ELF-1 (cell line): ENCODE results near the gene CYP1A2.
"Not testable (repeated sequence)": the region's sequence is repeated elsewhere in the genome, so short reads cannot be mapped to it uniquely, and the experiment has no call there.

ENCODE experiments used
- DNase-seq: peaks from one replicate; pipeline ENCODE4 v3.0.0-alpha.2; 2016; ENCODE audit warnings: low read depth, low spot score

The CYP1A2 gene

DNA sequence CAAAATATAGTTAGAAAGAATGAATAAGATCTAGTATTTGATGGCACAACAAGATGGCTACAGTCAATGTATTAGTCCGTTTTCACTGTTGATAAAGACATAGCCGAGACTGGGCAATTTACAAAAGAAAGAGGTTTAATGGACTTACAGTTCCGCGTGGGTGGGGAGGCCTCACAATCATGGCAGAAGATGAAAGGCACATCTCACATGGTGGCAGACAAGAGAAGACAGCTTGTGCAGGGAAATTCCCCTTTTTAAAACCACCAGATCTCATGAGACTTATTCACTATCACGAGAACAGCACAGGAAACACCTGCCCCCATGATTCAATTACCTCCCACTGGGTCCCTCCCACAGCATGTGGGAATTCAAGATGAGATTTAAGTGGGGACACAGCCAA lies 10.4 kb upstream of the CYP1A2 start:
- not testable (repeated sequence) for DNase-seq

DNA sequence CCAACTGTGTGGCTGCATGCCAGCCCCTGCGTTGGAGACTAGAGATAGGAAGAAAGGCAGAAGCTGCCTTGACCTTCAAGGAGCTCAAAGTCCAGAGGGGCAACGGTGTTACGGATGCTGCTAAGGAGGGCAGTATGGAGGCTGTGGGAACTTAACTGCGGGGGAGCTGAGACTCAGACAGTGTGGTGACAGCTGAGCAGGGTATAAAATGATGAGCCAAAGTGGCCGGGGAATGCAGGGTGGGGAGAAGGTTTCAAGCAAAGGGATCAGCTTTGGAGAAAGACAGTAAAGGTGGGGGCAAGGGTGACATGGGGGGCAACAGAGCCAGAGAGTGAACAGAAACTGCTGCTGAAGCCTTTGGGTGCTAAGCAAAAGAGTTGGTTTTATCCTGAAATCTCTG lies 6.2 kb upstream of the CYP1A2 start:
- DNase-seq: no peak

- no peak for DNase-seq
Measured at GRCh38 chr15:74746389-74746788, 2.3 kb upstream of the CYP1A2 start.

DNA sequence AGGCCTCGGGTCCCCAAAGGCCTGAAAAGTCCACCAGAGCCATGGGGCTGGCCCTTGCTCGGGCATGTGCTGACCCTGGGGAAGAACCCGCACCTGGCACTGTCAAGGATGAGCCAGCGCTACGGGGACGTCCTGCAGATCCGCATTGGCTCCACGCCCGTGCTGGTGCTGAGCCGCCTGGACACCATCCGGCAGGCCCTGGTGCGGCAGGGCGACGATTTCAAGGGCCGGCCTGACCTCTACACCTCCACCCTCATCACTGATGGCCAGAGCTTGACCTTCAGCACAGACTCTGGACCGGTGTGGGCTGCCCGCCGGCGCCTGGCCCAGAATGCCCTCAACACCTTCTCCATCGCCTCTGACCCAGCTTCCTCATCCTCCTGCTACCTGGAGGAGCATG lies 1.2 kb downstream of the CYP1A2 start:
- no peak for DNase-seq

GRCh38 chr15:74750751-74751150 lies 2.1 kb downstream of the CYP1A2 start:
- no peak for DNase-seq

DNA sequence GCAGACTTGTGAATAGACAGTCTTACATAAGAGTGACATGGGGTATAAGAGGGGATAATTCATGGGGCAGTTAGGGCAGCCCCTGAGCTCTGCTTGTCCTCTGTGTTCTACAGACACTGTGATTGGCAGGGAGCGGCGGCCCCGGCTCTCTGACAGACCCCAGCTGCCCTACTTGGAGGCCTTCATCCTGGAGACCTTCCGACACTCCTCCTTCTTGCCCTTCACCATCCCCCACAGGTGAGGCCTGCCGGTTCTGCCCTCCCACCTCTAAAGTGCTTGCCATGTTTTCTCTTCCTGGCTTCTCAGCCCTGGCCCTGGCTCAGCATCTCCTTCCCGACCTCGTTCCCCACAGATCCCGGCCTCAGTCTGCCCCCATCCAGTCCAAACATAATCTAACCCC lies 3.4 kb downstream of the CYP1A2 start:
- DNase-seq: no peak

DNA sequence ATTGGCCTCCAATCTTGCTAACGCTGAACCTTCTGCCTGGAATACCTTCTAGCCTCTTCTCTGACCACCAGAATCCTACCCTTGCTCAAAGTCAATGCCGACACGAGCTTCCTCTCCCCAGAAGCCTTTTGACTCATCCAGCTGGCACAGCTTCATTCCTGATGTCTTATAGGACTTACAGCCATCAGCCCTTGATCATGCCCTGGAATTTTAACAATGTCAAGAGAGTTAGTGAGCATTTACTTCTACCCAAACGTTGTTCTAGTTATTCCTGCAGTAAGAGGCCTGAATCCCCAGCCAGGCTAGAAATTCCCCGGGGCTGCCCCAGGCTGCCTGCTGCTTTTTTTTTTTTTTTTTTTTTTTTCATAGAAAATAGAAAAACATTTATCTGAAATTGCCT lies 3.9 kb downstream of the CYP1A2 start:
- DNase-seq: no peak

DNA sequence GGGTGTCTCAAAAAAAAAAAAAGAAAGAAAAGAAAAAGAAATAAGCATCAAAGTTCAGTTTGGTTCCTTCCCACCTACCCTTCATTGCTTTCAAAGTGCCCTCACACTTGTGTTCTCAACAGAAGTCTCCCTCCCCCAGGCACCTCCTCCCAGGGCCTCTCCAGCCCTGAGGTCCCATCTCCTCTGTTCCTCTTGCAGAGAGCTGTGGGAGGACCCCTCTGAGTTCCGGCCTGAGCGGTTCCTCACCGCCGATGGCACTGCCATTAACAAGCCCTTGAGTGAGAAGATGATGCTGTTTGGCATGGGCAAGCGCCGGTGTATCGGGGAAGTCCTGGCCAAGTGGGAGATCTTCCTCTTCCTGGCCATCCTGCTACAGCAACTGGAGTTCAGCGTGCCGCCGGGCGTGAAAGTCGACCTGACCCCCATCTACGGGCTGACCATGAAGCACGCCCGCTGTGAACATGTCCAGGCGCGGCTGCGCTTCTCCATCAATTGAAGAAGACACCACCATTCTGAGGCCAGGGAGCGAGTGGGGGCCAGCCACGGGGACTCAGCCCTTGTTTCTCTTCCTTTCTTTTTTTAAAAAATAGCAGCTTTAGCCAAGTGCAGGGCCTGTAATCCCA lies 6.1 kb downstream of the CYP1A2 start:
- DNase-seq: no peak

GRCh38 chr15:74758736-74759135 lies 10.1 kb downstream of the CYP1A2 start:
- DNase-seq: no peak

DNA sequence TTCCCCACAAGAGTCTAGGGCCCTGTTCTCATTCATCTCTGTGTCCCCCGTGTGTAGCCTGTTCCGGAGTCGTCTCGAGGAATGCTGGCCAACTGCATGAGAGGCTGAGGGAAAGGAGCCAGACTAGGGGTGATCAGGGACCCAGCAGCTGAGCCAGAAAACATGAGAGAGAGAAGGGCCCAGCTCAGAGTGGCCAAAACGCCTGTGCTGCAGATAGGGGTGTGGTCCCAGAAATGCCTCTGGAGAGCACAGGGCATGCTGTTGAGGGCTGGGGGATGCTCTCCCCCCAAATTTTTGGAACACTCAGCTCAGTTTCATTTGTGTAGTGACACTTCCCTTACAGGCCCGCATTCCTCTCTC lies 14.1 kb downstream of the CYP1A2 start:
- DNase-seq: no peak

- no peak for DNase-seq
Measured at GRCh38 chr15:74763416-74763815, 14.8 kb downstream of the CYP1A2 start.

- DNase-seq: no peak
Measured at GRCh38 chr15:74767167-74768098, 18.8 kb downstream of the CYP1A2 start.

DNA sequence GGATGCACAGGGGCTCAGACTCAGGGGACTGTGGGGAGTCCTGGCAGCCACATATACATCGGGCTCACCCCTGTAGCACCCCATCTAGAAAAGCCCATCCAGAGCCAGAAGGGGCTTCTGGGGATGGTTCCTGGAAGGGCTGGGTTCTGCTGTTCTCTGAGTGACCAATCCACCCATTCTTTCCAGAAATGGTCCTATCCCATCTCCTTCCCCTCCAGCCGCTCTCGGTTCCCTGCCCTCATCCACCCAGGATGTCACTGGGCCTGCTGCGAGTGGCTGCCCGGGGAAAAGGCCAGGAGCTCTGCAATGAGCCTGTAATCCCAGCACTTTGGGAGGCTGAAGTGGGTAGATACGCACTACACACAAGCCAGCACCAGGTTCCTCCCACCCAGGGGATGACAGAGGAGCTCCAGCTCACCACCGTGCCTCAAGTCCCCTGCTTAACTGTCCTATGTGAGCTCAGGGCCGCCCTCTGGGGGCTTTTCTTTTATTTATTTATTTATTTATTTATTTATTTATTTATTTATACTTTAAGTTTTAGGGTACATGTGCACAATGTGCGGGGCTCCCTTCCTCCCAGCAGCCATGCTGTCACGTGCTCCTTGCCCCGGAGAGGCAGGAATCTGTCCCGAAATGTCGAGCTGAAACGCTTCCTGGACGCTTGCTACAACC lies 19.6 kb downstream of the CYP1A2 start:
- DNase-seq: no peak

- DNase-seq: peak; percentile 75
Measured at GRCh38 chr15:74768771-74769342, 20.2 kb downstream of the CYP1A2 start.

GRCh38 chr15:74769463-74770025 lies 20.9 kb downstream of the CYP1A2 start:
- no peak for DNase-seq

- DNase-seq: no peak
Measured at GRCh38 chr15:74770211-74770903, 21.7 kb downstream of the CYP1A2 start.

- no peak for DNase-seq
Measured at GRCh38 chr15:74773329-74773728, 24.7 kb downstream of the CYP1A2 start.

DNA sequence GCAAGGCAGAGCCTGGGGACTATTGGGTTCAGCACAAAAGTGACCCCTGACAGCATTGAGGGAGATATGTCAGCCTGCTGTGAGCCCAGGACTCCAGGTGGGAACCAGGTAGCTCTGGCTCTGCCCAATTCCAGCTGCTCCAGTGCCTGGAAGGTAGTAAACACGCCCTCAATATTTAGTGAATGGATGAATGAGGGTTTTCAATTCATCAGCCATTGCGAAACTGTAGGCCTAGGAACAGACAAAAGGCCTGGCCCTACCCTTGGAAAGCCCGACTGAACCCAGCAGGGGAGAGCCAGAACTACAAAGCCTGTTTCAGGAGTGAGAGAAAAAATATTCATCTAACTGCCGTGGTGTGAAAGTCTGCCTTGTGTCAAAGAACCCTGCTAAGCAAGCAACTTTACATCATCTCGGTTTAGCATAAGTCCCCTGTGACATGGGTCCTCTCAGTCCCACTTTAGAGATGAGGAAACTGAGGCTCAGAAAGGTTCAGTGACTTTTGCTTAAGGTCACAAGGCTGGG lies 25.1 kb downstream of the CYP1A2 start:
- peak; percentile 80 for DNase-seq

DNA sequence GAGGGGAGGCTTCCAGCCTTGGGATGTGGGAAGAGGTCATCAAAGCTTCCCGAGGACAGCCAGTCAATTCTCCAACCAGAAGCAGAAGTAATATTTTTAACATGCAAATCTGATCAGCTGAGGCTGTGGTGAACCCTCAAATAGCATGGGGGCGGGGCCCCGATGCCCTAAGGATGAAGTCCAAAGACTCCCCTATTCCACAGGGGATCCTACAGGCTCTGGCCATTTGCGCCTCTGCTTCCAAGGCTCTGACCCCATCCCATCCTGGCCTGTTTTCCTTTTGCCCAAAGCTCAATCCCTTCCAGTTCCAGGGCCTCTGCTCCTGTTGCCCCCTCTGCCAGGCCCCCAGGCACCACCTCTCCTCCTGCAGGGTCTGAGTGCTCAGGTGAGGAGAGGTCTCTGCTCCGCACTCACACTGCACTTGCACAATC lies 26.5 kb downstream of the CYP1A2 start:
- DNase-seq: no peak

DNA sequence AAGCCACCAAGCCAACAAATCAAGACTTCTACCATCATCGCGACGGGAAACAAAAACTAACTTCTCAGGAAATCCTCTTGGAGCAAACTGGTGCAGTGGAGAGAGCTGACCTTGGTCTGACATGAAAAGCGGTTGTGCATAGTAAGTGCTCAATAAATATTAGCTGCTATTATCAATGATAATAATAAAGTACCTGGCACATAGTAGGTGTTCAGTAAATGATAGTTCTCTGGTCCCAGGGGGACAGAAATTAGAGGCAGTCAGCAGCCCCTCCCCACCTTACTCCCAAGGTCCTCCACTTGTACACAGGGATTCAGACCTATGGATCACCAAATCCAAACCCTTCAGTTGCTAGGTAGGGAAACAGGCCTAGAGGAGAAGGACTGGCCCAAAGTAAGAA lies 27.2 kb downstream of the CYP1A2 start:
- no peak for DNase-seq
